SJSA1 (cell line): ENCODE results near the gene PPP2R5C. TPM values are rescaled to one million over a fixed set of nuclear protein-coding genes. Genes with fewer than 3 reads are reported as not detected.

Experiments
- DNase-seq, 2 experiments: peaks; one replicate each; pipeline ENCODE4 v3.0.0-alpha.2; 2015 to 2020; ENCODE audit warnings: low spot score in 2 of 2, low read depth in 1 of 2
- H3K27ac ChIP-seq: fragments of 250-450 bp; sonication (Bioruptor Pico); 2 replicates; pipeline ENCODE4 v1.5.1; 2020; ENCODE audit warnings: mild to moderate bottlenecking, moderate library complexity
- H3K27me3 ChIP-seq: fragments of 250-450 bp; sonication (Bioruptor Pico); replicated peaks from 2 replicates; pipeline ENCODE4 v1.5.1; 2020; ENCODE audit warnings: mild to moderate bottlenecking, moderate library complexity
- H3K36me3 ChIP-seq: fragments of 250-450 bp; sonication (Bioruptor Pico); 2 replicates; pipeline ENCODE4 v1.5.1; 2020; ENCODE audit warnings: mild to moderate bottlenecking
- H3K4me1 ChIP-seq: fragments of 250-450 bp; sonication (Bioruptor Pico); replicated peaks from 2 replicates; pipeline ENCODE4 v1.6.1; 2021; ENCODE audit warnings: mild to moderate bottlenecking
- H3K4me3 ChIP-seq: fragments of 250-450 bp; sonication (Bioruptor Pico); 2 replicates; pipeline ENCODE4 v1.5.1; 2020; ENCODE audit warnings: mild to moderate bottlenecking
- H3K9me3 ChIP-seq: fragments of 250-450 bp; sonication (Bioruptor Pico); replicated peaks from 2 replicates; pipeline ENCODE4 v1.5.1; 2020; ENCODE audit warnings: mild to moderate bottlenecking
- total RNA-seq: library from RNA; depleted of rRNA; stranded (reverse); fragments of >200 nt; shearing (Covaris generic); gene quantifications from 2 replicates; pipeline ENCODE4 v1.2.3, GENCODE V29; 2014

The PPP2R5C gene
- total RNA-seq, 1 experiment from 2014 or later, result 81.1 TPM

- no peaks in the 10 kb centered on the region for H3K36me3 ChIP-seq
- H3K4me3 ChIP-seq, result no peak overlapping the region
- no peaks in the 10 kb centered on the region for H3K9me3 ChIP-seq
- no peaks in the 10 kb centered on the region for H3K4me1 ChIP-seq
- H3K27ac ChIP-seq, result no peak overlapping the region
- peaks cover under 1% of the 10 kb centered on the region; the same call in 1 of the 2 replicates for H3K27me3 ChIP-seq
- DNase-seq, result no peak
These were observed 12.7 kb downstream of the PPP2R5C start for GRCh38 chr14:101774006-101774795.

GRCh38 chr14:101774814-101775213, 13.3 kb downstream of the PPP2R5C start:
- no peak for DNase-seq
- H3K9me3 ChIP-seq, result no peaks in the 10 kb centered on the region
- no peak overlapping the region for H3K4me3 ChIP-seq
- H3K27me3 ChIP-seq, result peaks cover 5% of the 10 kb centered on the region; the same call in 1 of the 2 replicates
- H3K4me1 ChIP-seq, result no peaks in the 10 kb centered on the region
- no peak overlapping the region for H3K27ac ChIP-seq
- H3K36me3 ChIP-seq, result no peaks in the 10 kb centered on the region

- no peaks in the 10 kb centered on the region for H3K4me1 ChIP-seq
- peaks cover 12% of the 10 kb centered on the region for H3K27me3 ChIP-seq
- H3K36me3 ChIP-seq, result no peaks in the 10 kb centered on the region
- H3K9me3 ChIP-seq, result no peaks in the 10 kb centered on the region
- no peak overlapping the region for H3K4me3 ChIP-seq
- H3K27ac ChIP-seq, result no peak overlapping the region
- DNase-seq, result no peak
These were observed 14.3 kb downstream of the PPP2R5C start for GRCh38 chr14:101775826-101776225.

- Histone ChIP-seq H3K36me3 (no peaks in the 10 kb centered on the region), H3K4me1 (no peaks in the 10 kb centered on the region; the same call in 1 of the 2 replicates), H3K4me3 (no peak overlapping the region), H3K9me3 (no peaks in the 10 kb centered on the region), H3K27ac (no peak overlapping the region), H3K27me3 (peaks cover 15% of the 10 kb centered on the region)
- no peak for DNase-seq
These were observed 14.8 kb downstream of the PPP2R5C start for GRCh38 chr14:101776344-101776743.

- DNase-seq, result no peak
- Histone ChIP-seq H3K36me3 (no peaks in the 10 kb centered on the region), H3K4me1 (no peaks in the 10 kb centered on the region; the same call in 1 of the 2 replicates), H3K27me3 (peaks cover 19% of the 10 kb centered on the region), H3K9me3 (no peaks in the 10 kb centered on the region), H3K4me3 (no peak overlapping the region), H3K27ac (no peak overlapping the region)
These were observed 18.9 kb downstream of the PPP2R5C start for GRCh38 chr14:101780390-101780789.

- H3K4me3 ChIP-seq, result no peak overlapping the region
- H3K27me3 ChIP-seq, result peaks cover 19% of the 10 kb centered on the region
- H3K9me3 ChIP-seq, result no peaks in the 10 kb centered on the region
- no peaks in the 10 kb centered on the region for H3K36me3 ChIP-seq
- DNase-seq, result no peak
- H3K4me1 ChIP-seq, result no peaks in the 10 kb centered on the region; the same call in 1 of the 2 replicates
- no peak overlapping the region for H3K27ac ChIP-seq
These were observed 19.4 kb downstream of the PPP2R5C start for GRCh38 chr14:101780887-101781239.

GRCh38 chr14:101781240-101782061, 19.9 kb downstream of the PPP2R5C start:
- DNase-seq, result peak in 1 of 2 experiments; percentile 12
- no peaks in the 10 kb centered on the region; the same call in 1 of the 2 replicates for H3K4me1 ChIP-seq
- H3K27ac ChIP-seq, result no peak overlapping the region
- no peaks in the 10 kb centered on the region for H3K9me3 ChIP-seq
- no peaks in the 10 kb centered on the region for H3K36me3 ChIP-seq
- peaks cover 19% of the 10 kb centered on the region for H3K27me3 ChIP-seq
- H3K4me3 ChIP-seq, result peak overlapping the region; percentile 32

- peaks cover 19% of the 10 kb centered on the region for H3K27me3 ChIP-seq
- no peak for DNase-seq
- no peaks in the 10 kb centered on the region for H3K36me3 ChIP-seq
- H3K4me3 ChIP-seq, result no peak overlapping the region
- no peak overlapping the region for H3K27ac ChIP-seq
- H3K4me1 ChIP-seq, result no peaks in the 10 kb centered on the region; the same call in 1 of the 2 replicates
- no peaks in the 10 kb centered on the region for H3K9me3 ChIP-seq
These were observed 21.9 kb downstream of the PPP2R5C start for GRCh38 chr14:101783260-101784016.

GRCh38 chr14:101784631-101785030, 23.1 kb downstream of the PPP2R5C start:
- no peak overlapping the region for H3K4me3 ChIP-seq
- H3K9me3 ChIP-seq, result no peaks in the 10 kb centered on the region
- no peak overlapping the region for H3K27ac ChIP-seq
- no peak for DNase-seq
- no peaks in the 10 kb centered on the region; the same call in 1 of the 2 replicates for H3K4me1 ChIP-seq
- no peaks in the 10 kb centered on the region for H3K36me3 ChIP-seq
- peaks cover 14% of the 10 kb centered on the region for H3K27me3 ChIP-seq

GRCh38 chr14:101788016-101788635, 26.6 kb downstream of the PPP2R5C start:
- Histone ChIP-seq H3K4me1 (no peaks in the 10 kb centered on the region), H3K9me3 (no peaks in the 10 kb centered on the region), H3K27ac (no peak overlapping the region), H3K4me3 (no peak overlapping the region), H3K36me3 (no peaks in the 10 kb centered on the region), H3K27me3 (no peaks in the 10 kb centered on the region)
- no peak for DNase-seq

- Histone ChIP-seq H3K4me1 (no peaks in the 10 kb centered on the region), H3K4me3 (no peak overlapping the region), H3K9me3 (no peaks in the 10 kb centered on the region), H3K27me3 (no peaks in the 10 kb centered on the region), H3K36me3 (no peaks in the 10 kb centered on the region), H3K27ac (no peak overlapping the region)
- DNase-seq, result no peak
These were observed 27.7 kb downstream of the PPP2R5C start for GRCh38 chr14:101789222-101789621.

- H3K27ac ChIP-seq, result no peak overlapping the region
- H3K9me3 ChIP-seq, result no peaks in the 10 kb centered on the region
- no peaks in the 10 kb centered on the region for H3K4me1 ChIP-seq
- H3K27me3 ChIP-seq, result no peaks in the 10 kb centered on the region
- H3K36me3 ChIP-seq, result no peaks in the 10 kb centered on the region
- H3K4me3 ChIP-seq, result no peak overlapping the region
- no peak for DNase-seq
These were observed 28.7 kb downstream of the PPP2R5C start for GRCh38 chr14:101790232-101790631.

- H3K4me1 ChIP-seq, result no peaks in the 10 kb centered on the region
- peak overlapping the region; percentile 23 for H3K4me3 ChIP-seq
- H3K36me3 ChIP-seq, result no peaks in the 10 kb centered on the region
- H3K27ac ChIP-seq, result peak overlapping the region; percentile 30; the same call in 1 of the 2 replicates
- DNase-seq, result peak in 1 of 2 experiments; percentile 26
- no peaks in the 10 kb centered on the region for H3K27me3 ChIP-seq
- no peaks in the 10 kb centered on the region for H3K9me3 ChIP-seq
These were observed 30.5 kb downstream of the PPP2R5C start for GRCh38 chr14:101791919-101792572.
